Measurements from ENCODE around the gene CDC45.

GRCh38 chr22:19546680-19547079 is 67.0 kb downstream of the CDC45 start:
- TF ChIP-seq, protein P1, sequence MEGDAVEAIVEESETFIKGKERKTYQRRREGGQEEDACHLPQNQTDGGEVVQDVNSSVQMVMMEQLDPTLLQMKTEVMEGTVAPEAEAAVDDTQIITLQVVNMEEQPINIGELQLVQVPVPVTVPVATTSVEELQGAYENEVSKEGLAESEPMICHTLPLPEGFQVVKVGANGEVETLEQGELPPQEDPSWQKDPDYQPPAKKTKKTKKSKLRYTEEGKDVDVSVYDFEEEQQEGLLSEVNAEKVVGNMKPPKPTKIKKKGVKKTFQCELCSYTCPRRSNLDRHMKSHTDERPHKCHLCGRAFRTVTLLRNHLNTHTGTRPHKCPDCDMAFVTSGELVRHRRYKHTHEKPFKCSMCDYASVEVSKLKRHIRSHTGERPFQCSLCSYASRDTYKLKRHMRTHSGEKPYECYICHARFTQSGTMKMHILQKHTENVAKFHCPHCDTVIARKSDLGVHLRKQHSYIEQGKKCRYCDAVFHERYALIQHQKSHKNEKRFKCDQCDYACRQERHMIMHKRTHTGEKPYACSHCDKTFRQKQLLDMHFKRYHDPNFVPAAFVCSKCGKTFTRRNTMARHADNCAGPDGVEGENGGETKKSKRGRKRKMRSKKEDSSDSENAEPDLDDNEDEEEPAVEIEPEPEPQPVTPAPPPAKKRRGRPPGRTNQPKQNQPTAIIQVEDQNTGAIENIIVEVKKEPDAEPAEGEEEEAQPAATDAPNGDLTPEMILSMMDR (IDR thresholded peaks at IDR 0.05; ENCODE audit: low read depth, low read length), result no peak
- TF ChIP-seq POLR2A (IDR thresholded peaks at IDR 0.05; ENCODE audit: extremely low read depth, insufficient read length) (no peak), MYC (IDR thresholded peaks at IDR 0.05; ENCODE audit: low read depth, low read length) (no peak)

Measured in NB4 (cell line).